ENCODE measurements around the gene DMRTC2.

- TF ChIP-seq POLR2A (IDR thresholded peaks at IDR 0.05; ENCODE audit: low read length) (no peak), GATA1 (IDR thresholded peaks at IDR 0.05; ENCODE audit: low read depth, low read length) (no peak)
Observed at GRCh38 chr19:41845001-41845050, at the start of gene DMRTC2.

All from erythroblast (primary cell).